GM23248 (cell line): ENCODE results near the gene STK32B.

ENCODE experiments used
- EZH2 ChIP-seq: fragments of 200-600 bp; sonication (generic); IDR thresholded peaks from 2 replicates; pipeline ENCODE4 v1.6.1; 2018; ENCODE audit warnings: antibody characterized with exemption, mild to moderate bottlenecking; ENCODE audit not compliant: insufficient read depth, poor library complexity, severe bottlenecking
- EZH2phosphoT487 ChIP-seq: fragments of 200-600 bp; sonication (generic); IDR thresholded peaks from 2 replicates; pipeline ENCODE4 v1.6.1; 2018; ENCODE audit warnings: antibody characterized with exemption, moderate library complexity, mild to moderate bottlenecking, low read depth; ENCODE audit not compliant: insufficient read depth

GRCh38 chr4:5373327-5373726 lies 322.0 kb downstream of the STK32B start:
- TF ChIP-seq EZH2 (no peak), EZH2phosphoT487 (no peak)
